Measurements from ENCODE around the gene FBXW12.
A peak's percentile ranks its signal among the peaks of the same experiment; 100 is the strongest.

The FBXW12 gene

GRCh38 chr3:48435774-48436476 lies 63.9 kb downstream of the FBXW12 start:
- peak; percentile 69 for DNase-seq (ENCODE audit: low read depth)

DNA sequence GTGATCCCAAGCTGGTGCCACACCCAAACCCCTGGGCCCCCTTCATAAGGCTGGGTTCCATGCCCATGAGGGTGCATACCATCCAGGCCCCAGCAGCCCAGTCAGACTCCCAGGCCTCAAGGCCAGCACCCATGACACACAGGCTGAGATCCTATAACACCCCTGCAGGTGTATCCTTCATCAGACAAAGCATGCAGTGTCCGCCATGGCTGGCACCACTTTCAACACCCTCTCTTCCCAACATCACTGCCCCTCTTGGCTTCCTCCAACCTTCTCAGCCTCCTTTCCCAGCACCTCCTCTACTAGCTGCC lies 64.4 kb downstream of the FBXW12 start:
- no peak for DNase-seq (ENCODE audit: low read depth)

DNA sequence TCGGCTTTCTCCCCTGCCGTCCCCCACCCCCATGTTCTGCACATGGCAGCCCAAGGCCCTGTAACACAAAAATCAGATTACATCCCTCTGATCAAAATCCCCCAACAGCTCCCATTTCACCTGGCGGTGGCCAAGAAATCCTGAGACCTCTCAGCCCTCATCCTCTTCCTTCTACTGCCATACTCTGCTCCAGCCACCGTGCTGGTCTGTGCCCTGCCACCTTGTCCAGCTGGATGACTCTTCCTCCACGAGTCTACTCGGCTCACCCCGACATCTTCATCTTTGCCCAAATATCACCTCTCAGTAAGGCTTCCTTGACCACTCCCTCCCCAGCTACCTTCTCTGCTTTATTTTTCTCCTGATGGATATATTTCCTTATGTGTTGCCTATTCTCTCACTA lies 64.8 kb downstream of the FBXW12 start:
- DNase-seq (ENCODE audit: low read depth): no peak

DNA sequence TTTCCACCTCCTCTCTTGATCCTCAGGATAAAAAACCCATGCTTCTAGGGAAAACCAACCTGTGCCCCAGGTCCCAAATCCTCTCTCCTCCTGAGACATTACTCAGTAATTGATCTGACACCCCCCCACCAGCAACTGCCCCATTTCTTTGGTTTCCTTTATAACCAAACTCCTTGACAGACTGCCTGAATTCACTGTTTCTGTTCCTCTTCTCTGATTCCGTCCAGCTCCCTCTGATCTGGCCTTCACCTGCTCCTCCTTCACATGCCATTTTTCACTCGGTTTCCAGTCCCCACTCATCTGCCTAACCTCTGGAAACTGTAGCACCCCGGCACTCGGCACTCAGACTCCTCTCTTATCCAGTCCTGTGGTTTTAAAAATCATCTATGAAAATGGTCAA lies 65.8 kb downstream of the FBXW12 start:
- DNase-seq (ENCODE audit: low read depth): no peak

DNA sequence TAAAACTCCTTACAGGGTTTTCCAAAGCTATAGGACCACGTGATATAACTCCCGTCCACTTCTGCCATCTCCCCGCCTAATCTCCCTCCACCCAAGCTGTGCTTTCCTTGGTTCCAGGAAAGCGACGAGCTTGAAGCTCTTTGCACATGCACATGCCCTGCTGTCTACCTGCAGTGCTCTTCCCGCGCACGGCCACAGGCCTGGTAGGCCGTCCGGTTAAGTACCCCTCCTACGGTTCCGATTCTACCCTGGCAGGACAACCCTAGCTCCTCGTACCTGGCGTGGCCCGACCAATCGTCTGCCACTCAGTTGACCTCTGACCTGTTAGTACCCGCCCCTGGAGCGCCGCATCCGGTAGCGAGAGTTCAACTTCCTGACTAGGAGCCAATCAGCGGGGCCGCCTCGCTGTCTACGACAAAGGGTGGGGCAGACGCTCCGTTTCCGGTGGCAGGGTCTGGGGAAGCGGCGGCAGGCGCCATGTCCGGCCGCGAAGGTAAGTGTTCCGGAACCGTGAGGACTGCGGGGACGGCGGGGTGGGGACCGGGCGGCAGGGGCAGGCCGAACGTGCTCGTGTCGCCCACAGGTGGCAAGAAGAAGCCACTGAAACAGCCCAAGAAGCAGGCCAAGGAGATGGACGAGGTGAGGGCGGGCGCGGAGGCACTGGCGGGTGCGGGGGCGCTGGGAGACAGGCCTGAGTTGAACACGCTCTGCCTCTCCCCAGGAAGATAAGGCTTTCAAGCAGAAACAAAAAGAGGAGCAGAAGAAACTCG lies 68.0 kb downstream of the FBXW12 start, which contains the start of the genes CCDC51 and TMA7:
CCDC51 (minus strand) TSS at position 300 of the 770 bp plus-strand sequence. CDS start 4,991 bp downstream, outside the sequence.
TMA7 (plus strand) TSS at position 438 of the 770 bp plus-strand sequence; CDS start at position 478, 40 bp downstream.
- peak; percentile 92 for DNase-seq (ENCODE audit: low read depth)

- DNase-seq (ENCODE audit: low read depth): no peak
These were observed 68.6 kb downstream of the FBXW12 start for GRCh38 chr3:48440590-48440958.

DNA sequence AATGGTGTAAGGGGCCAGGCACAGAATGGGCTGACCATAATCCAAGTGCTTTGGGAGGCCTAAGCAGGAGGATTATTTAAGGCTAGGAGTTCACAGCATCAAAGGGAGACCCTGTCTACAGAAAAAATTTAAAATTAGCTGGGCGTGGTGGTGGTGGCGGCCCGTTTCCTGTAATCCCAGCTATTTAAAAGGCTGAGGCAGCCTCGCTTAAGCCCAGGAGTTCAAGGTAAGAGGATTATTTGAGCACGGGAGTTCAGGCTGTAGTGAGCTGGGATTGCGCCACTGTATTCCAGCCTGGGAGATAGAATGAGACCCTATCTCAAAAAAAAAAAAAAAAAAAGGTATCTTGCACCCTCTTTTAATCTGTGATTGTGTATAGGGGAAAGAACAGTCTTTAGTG lies 69.9 kb downstream of the FBXW12 start:
- no peak for DNase-seq (ENCODE audit: low read depth)

Data from fibroblast of gingiva (primary cell).